NCI-H748 treated with DMSO at 0.1 percent for 48 hours (cell line): ENCODE results near the gene RAB3D.
"Not testable (repeated sequence)": the region's sequence is repeated elsewhere in the genome, so short reads cannot be mapped to it uniquely, and the experiment has no call there.

Experiments
- DNase-seq: peaks from one replicate; lab custom pipeline; 2025; lab: John Stamatoyannopoulos, UW

The RAB3D gene

DNA sequence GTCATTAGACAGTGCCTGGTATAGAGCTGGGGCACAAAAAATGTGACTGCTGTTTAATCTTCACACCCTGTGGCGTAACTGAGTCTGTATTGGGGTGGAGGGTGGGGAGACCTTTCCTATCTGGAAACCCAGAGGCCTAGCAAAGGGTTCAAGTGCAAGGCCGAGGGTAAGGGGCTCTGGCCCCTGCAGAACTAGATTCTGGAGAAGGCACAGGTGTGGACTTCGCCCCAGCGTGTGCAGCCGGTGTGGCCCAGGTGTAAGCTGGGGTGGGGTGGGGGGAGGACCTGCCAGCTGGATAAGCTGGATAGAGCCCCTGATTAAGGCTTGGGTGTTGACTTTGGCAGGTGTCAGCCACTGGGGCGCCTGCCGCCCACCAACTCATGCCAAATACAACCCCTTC, 1.3 kb downstream of the RAB3D start:
- no peak for DNase-seq

DNA sequence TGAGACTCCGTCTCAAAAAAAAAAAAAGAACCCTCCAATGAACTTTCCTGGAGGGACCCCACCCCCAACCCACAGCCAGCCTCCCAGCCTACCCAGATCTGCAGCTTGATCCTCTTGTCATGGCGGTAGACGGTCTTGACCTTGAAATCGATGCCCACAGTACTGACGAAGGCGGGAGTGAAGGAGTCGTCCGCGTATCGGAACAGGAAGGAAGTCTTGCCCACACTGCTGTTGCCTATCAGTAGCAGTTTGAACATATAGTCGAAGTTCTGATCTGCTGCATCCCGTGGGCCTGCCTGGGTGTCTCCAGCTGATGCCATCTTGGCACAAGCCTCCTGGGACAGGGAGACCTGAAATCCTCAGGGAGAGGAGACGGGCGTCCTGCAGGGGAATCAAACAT, 2.4 kb downstream of the RAB3D start:
- DNase-seq, result no peak

- no peak for DNase-seq
These were observed 3.9 kb downstream of the RAB3D start for GRCh38 chr19:11335449-11336146.

DNA sequence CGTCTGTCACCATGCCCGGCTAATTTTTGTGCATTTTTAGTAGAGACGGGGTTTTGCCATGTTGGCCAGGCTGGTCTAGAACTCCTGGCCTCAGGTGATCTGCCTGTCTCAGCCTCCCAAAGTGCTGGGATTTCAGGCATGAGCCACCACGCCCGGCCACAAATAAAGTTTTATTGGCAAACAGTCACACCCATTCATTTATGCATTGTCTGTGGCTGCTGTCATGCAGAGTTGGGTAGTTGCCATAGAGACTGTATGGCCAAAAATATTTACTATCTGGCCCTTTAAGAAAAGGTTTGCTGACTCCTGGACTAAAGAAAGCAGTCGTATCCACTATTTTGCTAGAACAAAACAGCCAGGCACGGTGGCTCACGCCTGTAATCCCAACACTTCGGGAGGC, 5.6 kb downstream of the RAB3D start:
- DNase-seq, result peak; percentile 10

DNA sequence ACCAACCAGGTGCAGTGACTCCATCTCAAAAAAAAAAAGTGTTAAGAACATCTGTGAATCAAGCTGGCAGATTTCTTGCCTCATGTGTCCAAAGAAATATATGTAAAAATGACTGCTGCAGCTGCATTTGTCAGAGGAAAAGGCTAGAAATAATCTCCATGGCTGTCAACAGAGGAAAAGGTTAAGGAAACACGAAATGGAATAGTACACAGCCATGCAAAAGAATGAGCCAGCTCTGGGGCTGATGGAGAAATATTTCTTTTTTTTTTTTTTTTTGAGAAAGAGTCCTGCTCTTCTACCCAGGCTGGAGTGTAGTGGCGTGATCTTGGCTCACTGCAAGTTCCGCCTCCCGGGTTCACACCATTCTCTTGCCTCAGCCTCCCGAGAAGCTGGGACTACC, 6.6 kb downstream of the RAB3D start:
- DNase-seq, result no peak

- no peak for DNase-seq
These were observed 8.0 kb downstream of the RAB3D start for GRCh38 chr19:11331502-11331901.

GRCh38 chr19:11330127-11330526, 9.3 kb downstream of the RAB3D start:
- DNase-seq, result no peak

DNA sequence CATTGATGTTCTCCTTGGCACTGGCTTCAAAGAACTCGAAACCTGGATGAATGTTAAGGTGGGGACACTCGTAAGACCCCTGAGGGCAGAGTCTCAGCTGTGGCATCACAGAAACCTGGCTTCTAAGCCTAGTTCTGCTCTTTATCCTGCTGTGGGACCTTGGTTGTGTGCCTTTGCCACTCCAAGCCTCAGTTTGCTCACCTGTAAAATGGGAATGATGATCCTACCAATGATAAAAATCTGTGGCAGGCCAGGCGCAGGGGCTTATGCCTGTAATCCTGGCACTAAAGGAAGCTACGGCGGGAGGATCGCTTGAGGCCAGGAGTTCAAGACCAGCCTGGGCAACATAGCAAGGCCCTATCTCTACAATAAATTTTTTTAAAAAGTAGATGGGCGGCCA, 13.9 kb downstream of the RAB3D start:
- DNase-seq, result no peak

DNA sequence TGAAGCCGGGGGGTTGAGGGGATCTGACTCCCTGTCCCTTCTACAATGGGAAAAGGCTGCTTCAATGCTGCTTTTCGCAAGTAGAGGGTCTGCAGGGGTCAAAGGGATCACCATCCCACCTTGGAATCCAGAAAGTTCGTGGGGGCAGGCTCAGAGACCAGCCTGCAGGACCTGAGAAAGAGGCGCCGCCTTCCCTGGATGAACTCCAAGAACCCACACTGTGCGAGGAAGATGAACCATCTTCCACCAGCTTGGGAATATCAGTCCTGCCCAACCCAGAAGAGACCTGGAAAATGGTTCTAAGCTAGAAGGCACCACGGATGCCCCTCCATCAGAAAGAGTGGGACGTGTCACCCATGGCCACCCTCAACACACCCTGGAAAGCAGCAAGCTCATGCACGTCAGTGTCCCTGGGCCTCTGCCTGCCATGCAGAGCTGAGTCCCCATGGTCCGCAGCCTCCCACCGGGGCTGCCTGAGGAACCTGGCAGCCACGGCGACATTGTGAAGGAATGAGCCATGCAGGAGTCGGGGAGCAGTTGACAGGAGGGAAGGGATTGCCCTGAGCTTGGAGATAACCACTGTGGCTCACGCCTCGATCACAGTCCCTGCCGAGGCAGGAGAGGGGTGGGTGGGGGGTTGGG, 14.6 kb downstream of the RAB3D start:
- no peak for DNase-seq

DNA sequence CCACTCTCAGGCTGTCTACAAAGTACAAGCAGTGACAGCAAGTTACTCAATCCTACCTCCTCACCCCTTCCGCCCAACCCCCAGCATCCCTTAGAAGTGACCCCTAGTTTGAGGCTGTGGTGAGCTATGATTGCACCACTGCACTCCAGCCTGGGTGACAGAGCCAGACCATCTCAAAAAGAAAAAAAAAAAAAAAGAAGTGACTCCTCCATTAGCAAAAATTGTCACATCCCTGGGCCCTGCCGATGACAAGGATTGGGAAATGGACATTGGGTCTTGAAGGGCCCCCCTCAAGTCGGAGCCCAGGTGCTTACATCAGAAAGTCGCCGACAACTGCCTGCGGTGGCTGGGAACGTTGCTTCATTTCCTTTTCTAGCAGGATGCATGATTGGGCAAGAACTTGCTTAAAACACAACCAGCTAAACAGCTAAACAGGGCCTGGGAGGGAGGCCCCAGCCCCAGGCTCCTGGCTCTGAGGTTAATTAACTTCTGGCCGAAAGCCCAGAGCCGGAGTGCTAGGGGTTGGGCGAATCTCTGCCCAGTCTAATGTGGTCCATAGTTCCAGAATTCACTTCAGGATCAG, 15.3 kb downstream of the RAB3D start:
- DNase-seq, result no peak

- no peak for DNase-seq
These were observed 15.8 kb downstream of the RAB3D start for GRCh38 chr19:11323601-11324078.

GRCh38 chr19:11322269-11323024, 17.0 kb downstream of the RAB3D start:
- no peak for DNase-seq

GRCh38 chr19:11321191-11322126, 18.0 kb downstream of the RAB3D start:
- DNase-seq, result no peak

DNA sequence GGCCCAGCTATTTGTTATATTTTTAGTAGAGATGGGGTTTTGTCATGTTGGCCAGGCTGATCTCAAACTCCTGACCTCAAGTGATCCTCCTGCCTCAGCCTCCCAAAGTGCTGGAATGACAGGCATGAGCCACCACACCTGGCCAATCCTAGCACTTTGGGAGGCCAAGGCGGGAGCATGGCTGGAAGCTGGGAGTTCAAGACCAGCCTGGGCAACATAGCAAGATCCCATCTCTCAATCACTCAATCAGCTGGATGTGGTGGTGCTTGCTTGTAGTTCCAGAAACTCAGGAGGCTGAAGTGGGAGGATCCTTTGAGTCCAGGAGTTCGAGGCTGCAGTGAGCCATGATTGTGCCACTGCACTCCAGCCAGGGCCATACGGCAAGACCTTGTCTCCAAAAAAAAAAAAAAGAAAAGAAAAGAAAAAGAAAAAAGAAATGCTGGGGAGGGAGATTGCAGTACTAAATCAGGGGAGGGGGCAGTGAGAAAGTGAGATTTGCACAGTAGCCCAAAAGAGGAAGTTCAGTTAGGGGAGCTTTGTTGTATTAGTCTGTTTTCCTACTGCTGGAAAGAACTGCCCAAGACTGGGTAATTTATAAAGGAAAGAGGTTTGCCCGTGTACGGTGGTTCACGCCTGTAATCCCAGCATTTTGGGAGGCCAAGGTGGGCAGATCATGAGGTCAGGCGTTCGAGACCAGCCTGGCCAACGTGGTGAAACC, 19.0 kb downstream of the RAB3D start:
- not testable (repeated sequence) for DNase-seq

GRCh38 chr19:11306337-11306736, 33.1 kb downstream of the RAB3D start:
- no peak for DNase-seq

- DNase-seq, result no peak
These were observed 34.5 kb downstream of the RAB3D start for GRCh38 chr19:11304936-11305335.

DNA sequence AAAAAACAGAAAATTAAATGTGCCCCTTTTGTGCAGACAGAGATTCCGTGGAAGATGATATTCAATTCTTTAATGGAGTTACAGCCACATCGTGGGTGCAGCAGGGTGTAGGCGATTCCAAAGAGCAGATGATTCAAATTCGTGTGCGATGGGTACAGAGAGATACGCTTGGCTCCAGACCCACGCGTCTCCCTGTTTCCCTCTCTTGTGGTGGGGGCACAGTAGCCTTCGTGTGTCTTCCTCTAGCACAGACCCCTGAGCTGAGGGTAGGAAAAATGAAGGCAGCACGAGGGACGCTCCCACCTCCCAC, 38.7 kb downstream of the RAB3D start:
- DNase-seq, result no peak

DNA sequence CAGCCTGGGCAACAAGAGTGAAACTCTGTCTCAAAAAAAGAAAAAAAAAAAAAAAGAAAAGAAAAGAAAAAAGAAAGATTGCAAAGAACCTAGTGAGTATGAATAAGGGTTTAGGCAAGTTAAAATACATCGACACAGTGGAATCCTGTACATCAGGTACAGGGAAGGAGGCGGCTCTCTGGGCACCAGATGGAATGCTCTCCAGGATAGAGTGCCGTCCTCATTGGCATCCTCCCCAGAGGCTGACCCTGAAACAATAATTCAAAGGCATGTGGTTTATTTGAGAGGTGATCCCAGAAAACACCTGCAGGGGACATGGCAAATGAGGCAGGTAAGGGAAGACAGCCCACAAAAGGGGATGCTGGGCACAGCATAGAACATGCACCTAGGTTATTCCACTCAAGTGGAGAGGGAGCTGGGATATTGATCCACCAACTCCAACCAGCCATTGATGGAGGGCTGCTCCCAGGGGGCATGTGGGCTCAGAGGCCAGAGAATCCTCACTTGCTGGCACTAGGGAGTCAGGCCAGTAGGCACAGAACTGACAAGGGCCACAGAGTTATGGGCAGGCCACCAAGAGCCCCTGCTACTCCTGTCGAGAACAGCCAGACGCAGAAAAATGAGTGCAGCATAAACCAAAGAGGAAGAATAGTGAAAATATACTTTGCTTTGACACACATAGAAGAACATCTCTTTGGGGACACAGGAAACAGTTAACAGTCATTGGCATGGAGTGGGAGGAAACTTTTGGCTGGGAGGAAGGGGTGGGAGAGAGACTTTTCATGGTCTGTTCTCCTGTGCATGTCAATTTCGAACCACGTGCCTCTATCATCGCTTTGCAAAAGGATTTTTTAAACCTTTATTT, 39.3 kb downstream of the RAB3D start:
- no peak for DNase-seq

DNA sequence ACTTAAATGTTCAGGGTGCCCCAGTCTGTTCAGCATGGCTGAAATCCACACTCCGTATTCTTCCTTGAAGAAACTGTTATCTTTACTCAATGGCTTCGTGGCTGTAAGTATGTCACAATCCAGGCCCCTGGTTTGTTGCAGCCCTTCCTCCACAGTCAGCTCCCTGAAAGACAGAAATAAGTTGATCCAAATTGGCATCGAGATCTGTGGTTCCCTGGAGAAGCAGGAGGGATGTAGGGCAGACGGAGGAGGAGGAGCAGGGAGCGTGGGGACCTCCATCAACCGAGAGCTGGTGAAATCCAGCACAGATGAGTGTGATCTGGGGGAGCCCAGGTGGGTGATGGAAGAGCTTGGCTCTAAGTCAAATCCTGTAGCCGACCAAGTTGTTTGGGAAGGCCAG, 43.2 kb downstream of the RAB3D start:
- no peak for DNase-seq

DNA sequence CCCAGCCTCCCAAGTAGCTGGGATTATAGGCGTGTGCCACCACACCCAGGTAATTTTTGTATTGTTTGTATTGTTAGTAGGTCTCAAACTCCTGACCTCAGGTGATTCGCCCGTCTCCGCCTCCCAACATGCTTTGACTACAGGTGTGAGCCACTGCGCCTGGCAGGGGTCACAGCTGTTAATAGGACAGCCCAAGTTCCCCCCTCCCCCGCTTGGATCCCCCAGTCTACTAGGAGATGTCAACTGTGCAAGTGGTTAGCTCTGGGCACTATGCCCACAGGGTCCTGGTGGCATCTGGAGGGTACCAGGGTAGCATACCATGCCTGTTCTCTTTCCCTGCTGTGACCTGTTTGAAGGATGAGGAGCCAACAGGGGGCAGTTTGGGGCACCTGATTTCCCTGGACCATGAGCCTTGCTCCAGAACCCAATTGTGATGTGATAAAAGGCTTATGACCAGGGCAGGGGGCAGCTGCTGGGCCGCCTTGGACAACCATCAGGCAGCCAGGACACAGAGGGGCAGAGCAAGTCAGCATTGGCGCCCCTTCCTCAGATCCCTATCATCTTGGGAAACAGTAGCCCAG, 43.7 kb downstream of the RAB3D start, which contains the start of gene TSPAN16:
Gene TSPAN16, plus strand, starts transcription at position 496 of the 581 bp plus-strand sequence. CDS start 138 bp downstream, outside the sequence.
- DNase-seq, result no peak
